ENCODE measurements around the gene CAMTA1. TPM values are rescaled to one million over a fixed set of nuclear protein-coding genes. Genes with fewer than 3 reads are reported as not detected.

The CAMTA1 gene
- total RNA-seq, 1 donor from 2014 or later, result 166 TPM

DNA sequence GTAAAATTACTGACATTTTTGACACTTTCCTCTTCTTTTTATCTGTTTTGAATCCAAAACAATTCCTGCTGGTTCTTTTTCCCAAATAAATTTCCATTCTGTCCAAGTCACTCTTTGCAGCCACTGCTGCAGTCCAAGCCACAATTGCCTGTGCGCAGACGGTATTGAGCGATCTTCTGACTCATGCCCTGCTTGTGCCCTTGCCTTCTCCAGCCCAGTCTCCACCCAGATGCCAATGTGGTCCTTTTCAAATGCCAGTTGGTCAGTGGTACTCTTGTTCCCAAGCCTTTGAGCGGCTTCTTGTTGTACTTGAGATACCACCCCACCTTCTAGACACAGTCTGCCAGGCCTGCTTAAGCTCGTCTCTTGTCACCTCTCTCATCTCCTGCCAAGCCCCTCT, 78.9 kb downstream of the CAMTA1 start:
- DNase-seq (no peak), ATAC-seq (no peak)
- intact Hi-C loops (cut with micrococcal nuclease), result no loop called here

DNA sequence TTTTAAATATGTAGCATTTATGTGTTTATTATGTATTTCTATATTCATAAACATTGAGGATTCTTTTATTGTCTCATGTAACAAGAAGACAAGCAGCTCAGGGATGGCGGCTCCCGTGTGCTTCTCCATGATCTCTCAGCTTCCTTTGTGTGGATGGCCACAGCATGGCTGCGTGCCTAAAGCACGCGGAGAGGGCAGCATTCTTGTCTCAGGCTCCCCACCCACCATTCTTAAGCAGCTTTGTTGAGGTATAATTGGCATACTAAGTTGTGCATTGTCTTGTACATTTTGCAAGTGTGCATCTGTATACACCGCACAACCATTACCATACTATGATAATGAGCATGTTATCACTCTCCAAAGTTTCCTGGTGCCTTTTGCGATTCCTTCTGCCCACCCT, 81.6 kb downstream of the CAMTA1 start:
- intact Hi-C loops (cut with micrococcal nuclease), result no loop called here
- DNase-seq (no peak), ATAC-seq (no peak)

DNA sequence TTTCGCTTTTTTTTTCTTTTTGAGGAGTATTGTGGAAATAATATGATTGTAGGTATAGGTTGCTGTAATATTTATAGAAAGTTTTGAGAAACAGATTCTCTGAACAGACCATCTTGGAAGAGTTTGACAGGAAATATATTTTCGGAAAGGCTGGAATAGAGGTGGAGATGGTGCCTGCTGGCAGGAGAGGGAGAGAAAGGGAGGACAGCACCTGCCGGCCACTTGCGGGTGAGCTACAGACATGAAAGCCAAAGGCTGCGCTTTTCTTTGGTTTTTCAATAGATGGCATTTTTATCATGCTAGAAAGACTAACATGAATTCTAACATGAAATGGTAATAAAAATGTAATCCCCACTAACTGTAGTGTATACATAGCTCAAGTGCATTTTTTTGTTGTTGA, 82.1 kb downstream of the CAMTA1 start:
- no peak for DNase-seq
- ATAC-seq, result no peak
- intact Hi-C loops (cut with micrococcal nuclease), result no loop called here

DNA sequence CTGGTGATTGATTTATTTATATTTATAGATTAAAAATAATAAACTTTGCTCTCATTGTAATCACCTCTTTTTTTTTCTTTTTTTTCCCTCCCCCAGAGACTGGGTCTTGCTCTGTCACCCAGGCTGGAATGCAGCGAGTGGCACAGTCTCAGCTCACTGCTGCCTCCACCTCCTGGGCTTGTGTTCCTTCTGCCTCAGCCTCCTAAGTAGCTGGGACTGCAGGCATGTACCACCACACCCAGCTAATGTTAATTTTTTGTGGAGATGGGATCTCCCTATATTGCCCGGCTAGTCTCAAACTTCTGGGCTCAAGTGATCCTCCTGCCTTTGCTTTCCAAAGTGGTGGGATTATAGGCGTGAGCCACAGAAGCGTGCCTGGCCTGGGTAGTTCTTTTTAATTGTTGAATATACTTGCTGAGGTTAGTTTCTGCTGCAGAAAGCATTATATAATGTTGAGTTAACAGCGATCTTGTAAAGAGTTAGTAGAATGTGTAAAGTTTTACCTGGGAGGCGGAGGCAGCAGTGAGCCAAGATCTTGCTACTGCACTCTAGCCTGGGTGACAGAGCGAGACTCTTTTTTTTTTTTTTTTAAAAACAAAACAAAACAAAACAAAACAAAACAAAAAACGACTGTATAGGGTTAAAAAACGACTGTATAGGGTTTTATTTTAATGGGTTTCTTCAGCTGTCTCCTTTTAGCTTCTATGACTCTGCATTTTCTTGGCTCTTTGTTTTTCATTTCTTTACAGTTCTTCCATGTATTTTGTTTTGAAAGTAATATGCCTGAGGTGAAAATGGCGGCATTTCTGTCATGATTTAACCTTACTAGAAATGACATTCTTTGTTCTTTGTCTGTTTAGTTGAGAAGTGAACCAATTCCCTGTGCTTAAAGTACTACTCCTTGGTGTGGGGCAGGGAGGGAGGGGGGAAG, 82.7 kb downstream of the CAMTA1 start:
- ATAC-seq (no peak), DNase-seq (no peak)
- intact Hi-C loops (cut with micrococcal nuclease), result no loop called here

DNA sequence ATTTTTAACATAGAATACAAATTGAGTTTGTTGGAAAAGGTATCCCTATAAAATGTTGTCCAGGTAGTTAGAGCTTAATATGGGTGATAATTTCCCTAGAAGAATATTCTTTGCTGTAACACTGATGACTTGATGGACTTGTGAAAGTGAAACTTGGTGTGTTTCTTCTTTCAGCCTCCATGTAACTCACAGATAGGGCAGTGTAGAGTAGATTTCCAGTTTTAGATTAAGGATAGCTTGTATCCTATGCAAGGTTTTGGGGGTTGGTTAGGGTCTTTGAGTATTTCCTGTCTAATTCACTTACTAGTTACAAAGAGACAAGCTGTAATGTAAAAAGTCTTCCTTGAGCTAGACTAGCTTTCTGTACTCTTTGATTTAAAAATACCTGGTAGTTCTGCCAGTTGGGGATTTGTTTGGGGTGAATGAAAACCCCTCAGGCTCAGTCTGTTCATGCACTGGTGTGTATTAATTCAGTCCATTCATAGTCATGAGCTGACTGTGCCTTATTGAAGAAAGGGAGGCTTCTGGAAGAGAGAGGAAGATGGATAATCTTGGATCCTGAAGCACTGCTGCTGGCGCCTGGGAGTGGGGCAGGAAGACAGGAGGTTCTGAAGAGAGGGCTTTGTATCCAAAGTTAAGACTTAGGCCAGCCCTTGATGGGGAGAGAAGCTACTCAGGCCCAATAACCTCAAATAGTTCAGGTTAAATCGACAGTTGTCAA, 83.6 kb downstream of the CAMTA1 start:
- no peak for ATAC-seq
- DNase-seq, result no peak
- intact Hi-C loops (cut with micrococcal nuclease), result no loop called here

DNA sequence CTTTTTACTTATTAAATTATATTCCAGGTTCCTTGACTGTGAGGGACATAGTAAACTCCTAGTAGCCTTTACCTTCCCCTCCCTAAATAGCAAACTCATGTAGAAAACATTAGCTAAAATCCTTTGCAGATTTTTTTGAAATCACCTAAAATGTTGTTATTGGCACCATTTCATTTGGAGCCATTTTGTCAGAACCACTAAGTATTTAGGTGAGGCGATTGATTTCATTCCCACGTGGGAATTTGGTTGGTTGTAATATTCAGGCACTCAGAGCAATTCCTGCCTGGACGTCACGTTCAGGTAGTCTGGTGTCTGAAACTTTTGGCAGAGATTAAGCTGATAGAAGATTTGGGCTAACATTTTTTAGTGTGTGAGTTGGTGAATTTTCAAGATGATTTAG, 84.3 kb downstream of the CAMTA1 start:
- ATAC-seq (no peak), DNase-seq (no peak)
- intact Hi-C loops (cut with micrococcal nuclease), result no loop called here

DNA sequence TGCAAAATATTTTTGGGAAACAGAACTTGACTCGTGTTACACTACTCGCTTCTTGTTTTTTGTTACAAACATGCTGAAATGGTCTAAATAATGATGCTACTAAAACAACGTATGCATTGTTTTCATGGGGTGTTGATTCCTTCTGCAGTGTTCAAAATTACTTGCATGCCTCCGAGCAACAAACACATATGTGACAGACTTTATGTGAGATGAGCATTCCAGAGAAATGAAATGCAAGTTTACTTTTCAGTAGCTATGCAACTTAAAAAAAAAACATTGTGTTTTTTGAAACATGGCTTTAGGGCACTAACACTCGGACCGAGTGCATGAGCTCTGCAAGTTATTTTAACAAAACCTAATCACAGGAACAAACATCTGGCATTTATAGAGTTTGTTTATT, 84.8 kb downstream of the CAMTA1 start:
- DNase-seq, result no peak
- intact Hi-C loops (cut with micrococcal nuclease), result no loop called here
- no peak for ATAC-seq

DNA sequence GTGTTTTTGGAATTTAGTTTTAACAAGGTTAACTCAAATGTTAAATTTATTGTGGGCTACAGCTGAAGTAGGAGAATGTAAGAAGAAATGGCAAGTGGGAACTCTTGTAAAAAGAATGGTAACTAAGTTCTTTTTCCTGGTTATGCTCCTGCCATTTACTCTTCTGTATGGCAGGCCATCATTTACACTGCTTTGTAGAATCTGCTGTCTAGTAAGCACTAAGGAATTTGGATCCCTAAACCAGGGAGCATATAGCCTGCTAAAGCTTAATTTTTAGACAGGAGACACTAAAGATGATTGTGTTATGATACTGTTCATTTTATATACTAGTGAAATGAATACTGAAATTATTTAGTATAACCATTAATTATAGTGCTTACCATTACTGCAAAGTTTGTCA, 85.3 kb downstream of the CAMTA1 start:
- no peak for DNase-seq
- intact Hi-C loops (cut with micrococcal nuclease), result no loop called here
- no peak for ATAC-seq

DNA sequence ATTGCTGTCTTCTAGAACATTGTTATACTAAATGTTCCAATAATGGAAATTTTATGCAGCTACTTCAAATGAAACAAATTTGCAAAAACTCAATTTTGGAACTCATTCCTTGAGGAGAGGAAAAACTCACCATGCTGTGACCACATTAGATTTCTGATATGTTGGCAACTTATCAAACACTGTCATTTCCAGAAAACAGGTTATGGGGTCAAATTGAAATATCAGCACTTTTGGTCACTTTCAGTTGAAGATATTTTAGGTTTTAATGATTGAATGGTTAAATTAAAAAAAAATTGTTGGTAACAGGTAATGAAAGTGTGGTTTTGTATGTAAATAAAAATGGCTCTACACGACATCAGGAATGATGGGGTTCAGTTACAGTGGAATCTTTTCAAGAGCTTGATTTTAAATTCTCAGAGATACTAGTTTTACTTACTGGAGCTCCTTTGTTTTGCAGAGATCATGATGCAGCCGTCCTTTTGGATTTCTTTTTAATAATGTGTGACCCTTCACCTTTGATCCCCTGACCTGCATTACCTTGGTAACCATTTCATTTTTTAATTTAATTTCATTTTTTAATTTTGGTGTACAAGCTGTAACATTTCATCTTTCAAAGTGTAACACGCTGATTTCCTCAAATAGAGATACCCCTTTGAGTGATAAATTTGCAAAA, 86.2 kb downstream of the CAMTA1 start:
- intact Hi-C loops (cut with micrococcal nuclease), result no loop called here
- no peak for ATAC-seq
- no peak for DNase-seq

DNA sequence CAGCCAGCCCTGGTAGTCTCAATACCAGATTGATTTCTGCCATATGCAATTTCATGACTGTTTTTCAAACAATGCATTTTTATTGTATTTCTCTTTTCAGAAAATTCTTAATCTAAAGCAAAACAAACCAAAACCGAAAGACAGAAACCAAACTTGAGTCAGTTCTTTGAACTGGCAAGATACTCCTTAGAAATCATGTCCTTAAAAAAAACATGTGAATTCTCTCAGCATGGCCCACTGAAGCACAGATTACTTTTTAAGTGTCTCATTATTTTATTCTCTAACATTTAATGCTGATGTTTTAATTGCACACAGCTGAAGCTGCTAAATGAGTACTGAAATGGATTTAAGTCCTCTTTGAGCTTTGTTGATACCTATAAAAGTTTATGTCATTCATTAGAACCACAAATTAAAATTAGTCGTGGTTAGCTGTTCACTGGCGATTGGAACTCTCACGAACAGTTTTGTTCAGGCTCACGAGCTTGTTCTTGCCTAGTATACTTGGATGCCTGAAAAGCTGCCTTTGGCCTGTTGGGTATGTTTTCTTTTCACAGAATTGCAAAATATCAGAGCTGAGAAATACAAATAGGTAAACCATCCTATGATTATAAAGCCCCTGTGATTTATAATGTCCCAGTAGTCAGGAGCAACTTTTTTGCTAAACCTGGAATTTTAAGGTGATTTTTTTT, 87.5 kb downstream of the CAMTA1 start:
- intact Hi-C loops (cut with micrococcal nuclease), result no loop called here
- ATAC-seq, result no peak
- DNase-seq, result no peak

DNA sequence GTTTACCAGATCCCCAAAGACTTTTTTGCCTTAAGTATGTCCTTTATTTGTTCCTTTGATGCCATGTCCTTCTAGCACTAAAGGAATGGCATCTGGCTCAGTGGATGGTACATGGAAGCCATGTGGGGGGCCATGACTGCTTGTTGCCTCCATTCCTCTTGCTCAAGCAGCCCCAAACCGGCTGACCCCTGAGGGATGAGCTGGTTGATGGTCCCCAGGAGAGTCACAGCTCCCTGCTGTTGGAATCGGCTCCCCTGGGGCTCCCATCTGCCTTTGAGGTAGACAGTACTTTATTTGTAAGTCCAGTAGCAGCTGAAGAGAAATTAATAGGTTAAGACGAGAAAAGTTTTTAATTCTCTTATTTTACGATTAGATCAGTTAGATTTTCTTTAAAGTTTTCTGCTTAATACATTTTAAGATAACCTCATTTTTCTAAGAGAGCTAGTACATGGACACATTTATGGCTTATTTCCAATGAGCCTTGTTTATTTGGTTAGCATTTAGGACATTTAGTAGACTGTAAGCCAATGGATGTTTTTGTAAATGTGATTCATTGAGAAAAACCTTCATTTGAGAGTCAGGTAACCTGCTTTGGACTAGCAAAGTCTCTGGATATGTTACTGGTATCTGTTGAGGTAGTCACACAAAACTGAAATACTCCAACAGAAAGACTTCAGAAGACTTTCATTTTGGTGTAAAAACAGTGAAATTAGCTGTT, 88.2 kb downstream of the CAMTA1 start:
- intact Hi-C loops (cut with micrococcal nuclease), result no loop called here
- ATAC-seq (no peak), DNase-seq (no peak)

DNA sequence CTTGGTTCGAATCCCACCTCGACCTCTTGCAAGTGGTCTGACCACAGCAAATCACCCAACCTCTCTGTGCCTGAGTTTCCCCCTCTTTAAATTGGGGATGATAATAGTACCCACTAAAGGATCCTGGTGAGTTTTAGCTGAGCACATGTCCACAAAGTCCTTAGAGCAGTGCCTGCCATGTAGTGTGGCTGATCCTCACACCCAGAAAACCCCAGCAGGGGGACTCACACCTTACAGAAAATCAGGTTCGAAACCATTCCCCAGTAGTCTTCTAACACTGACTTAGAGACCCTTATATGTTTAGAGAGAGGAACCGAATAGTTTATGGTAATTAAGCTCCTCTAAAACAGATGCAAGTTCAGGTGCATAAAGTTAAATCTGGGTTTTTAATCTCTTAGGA, 89.0 kb downstream of the CAMTA1 start:
- DNase-seq (no peak), ATAC-seq (no peak)
- intact Hi-C loops (cut with micrococcal nuclease), result no loop called here

DNA sequence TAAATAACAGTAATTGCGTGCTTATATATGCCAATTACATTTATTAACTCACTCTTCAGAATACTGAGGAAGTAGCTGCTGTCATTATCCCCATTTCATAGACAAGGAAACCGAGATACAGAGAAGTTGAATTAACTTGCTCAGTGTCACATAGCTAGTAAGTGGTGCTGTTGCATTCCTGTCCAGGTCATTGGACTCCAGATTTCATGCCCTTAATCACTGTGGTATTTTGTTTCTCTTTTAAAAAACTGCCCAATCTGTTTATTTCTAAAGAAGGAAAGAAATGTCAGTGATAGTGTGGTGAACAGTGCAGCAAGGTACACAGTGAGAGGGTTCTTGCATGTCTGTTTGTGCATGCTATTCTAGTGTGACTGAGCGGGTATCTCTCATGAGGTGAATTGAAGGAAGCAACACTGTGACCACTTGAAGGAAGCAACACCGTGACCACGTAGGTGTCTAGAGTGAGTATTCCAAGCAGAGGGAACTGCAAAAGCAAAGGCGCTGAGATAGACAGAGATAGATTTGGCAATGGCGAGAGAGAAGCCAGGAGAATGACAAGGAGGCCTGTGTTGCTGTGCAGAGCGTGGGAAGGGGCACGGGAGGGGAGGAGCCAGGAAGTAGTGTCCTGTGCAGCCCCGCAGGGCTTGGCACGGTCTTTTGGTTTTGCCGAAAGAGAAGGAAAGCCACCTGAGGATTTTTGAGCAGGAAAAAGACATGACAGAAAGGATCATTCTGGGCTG, 95.9 kb downstream of the CAMTA1 start:
- DNase-seq (no peak), ATAC-seq (no peak)
- intact Hi-C loops (cut with micrococcal nuclease), result loop anchor here (10.0 kb wide), 1 partner anchor 156 kb away; no protein-coding TSS in a partner anchor

DNA sequence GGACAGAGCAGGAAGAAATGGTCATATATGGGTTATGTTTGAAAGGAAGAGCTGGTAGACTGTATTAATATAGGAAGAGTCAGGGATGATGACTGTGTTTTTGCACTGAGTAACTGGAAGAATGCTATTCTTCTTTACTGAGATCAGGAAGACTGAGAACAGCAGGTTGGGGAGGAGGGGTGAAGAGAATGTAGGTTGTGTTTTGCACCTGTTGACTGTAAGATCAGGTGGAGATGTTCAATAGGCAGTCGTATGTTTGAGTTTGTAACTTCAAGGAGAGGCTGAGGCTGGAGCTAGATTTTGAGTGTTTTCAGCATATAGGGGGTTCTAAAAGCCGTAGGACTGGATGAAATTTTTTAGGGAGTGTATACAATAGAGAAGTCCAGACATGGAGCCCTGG, 97.2 kb downstream of the CAMTA1 start:
- ATAC-seq (no peak), DNase-seq (no peak)
- intact Hi-C loops (cut with micrococcal nuclease), result loop anchor here (10.0 kb wide), 1 partner anchor 158 kb away; no protein-coding TSS in a partner anchor

DNA sequence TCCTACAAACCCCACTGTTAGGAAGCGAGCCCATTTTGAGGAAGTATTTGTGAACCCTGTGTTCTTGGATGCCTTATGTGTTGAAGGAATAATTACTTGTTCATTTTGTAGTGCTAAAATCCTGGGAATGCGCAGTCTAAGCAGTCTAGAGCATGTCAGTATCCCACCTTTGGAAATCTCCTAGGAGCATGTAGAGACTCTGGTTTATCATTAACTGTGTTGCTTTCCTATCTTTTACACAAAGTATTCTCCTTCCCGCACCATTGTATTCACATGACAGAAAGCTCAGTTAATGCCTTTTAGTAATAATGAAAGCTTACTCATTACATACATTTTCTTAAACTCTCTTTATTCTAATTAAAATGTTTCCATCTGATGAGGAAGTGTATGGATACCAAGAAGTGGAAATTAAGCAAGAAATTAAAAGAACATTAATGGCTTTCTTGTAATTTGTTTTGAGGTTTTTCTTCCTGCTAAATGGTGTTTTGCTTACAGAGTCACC, 99.4 kb downstream of the CAMTA1 start:
- intact Hi-C loops (cut with micrococcal nuclease), result loop anchor here (10.0 kb wide), 1 partner anchor 160 kb away; no protein-coding TSS in a partner anchor
- no peak for ATAC-seq
- no peak for DNase-seq

DNA sequence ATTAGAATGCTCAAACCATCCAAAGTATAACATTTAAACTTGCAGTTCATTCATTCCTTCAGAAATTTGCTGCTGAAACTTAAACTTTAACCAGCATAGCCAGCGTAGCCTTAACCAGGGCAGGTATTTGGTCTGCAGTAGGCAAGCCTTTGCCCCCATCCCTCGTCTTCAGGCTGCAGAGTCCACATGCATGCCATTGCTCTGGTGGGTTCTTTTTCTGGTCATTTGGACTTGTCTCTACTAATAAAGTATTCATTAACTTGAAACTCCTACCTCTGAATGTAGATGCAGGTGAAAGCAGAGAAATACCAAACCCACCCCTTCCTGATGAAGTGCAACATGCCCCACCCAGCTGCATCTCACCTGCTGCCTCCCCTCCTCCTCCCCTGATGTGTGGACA, 100.2 kb downstream of the CAMTA1 start:
- intact Hi-C loops (cut with micrococcal nuclease), result loop anchor here (10.0 kb wide), 1 partner anchor 161 kb away; no protein-coding TSS in a partner anchor
- DNase-seq (no peak), ATAC-seq (no peak)

DNA sequence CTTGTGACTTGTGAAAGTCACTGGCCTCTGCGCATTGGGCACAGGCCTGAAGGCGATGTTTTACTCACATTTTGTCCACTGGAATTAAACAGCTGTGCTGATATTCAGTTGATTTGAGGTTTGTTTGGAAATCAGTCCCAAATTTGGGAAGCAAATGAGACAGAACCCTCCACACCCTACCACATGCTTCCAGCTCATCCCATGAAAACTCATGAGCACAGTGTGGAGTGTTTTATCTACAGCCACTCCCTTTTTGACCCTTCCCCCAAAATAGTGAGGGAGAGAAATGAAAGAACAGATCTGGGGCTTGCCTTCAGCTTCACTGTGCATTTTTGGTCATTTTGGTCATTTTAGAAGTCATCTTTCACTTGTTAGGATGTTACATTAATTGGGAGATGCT, 101.3 kb downstream of the CAMTA1 start:
- intact Hi-C loops (cut with micrococcal nuclease), result loop anchor here (10.0 kb wide), 1 partner anchor 162 kb away; no protein-coding TSS in a partner anchor
- DNase-seq (no peak), ATAC-seq (no peak)

DNA sequence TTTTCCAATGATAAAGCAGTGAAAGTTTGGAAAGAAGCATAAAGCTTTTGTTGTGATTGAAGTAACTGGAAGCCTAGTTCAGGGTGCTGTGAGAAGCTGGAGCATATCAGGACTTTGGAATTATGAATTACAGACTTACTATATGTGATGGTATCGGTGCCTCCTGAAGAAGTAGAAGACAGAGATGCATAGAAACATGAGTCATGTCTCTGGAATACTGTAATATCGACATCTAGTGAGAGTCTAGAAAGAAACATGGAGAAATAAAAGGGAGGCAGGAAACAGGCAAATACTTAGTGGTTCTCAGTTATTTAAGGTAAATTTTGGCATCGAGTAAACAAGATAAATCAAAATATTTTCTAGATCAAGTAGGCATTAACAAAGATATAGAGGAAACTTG, 103.0 kb downstream of the CAMTA1 start:
- intact Hi-C loops (cut with micrococcal nuclease), result loop anchor here (10.0 kb wide), 1 partner anchor 163 kb away; no protein-coding TSS in a partner anchor
- no peak for DNase-seq

More for the DNA sequence above, 103.0 kb downstream of the CAMTA1 start:
- ATAC-seq, result no peak
